ENCODE data around the gene NOS3. TPM values are rescaled to one million over a fixed set of nuclear protein-coding genes. Genes with fewer than 3 reads are reported as not detected.
A peak's percentile ranks its signal among the peaks of the same experiment; 100 is the strongest.
"Not testable (repeated sequence)": the region's sequence is repeated elsewhere in the genome, so short reads cannot be mapped to it uniquely, and the experiment has no call there.

NOS3 gene
- total RNA-seq, 1 donor from 2014 or later, result 28.4 TPM

DNA sequence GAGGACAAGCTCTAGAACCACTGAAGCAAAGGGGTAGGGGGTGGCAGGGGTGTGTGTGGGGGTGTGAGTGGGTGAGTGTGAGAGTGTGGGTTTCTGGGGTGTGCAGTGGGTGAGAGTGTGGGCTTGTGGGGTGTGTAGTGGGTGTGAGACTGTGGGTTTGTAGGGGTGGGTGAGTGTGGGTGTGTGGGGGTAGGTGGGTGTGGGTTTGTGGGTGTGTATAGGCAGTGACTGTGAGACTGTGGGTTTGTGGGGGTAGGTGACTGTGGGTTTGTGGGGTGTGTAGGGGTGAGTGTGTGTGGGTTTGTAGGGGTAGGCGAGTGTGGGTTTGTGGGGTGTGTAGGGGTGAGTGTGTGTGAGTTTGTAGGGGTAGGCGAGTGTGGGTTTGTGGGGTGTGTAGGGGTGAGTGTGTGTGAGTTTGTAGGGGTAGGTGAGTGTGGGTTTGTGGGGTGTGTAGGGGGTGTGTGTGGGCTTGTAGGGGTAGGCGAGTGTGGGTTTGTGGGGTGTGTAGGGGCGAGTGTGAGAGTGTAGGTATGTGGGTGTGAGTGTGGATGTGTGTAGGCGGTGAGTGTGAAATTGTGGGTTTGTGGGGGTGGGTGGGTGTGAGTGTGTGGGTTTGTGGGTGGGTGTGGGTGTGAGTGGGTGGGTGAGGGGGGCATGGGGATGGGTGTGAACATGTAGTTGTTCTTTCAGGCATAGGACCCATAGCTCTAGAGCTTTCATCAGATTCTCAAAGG lies 8.8 kb downstream of the NOS3 start:
- no peak for DNase-seq (ENCODE audit: low read depth in 2 of 2)

DNA sequence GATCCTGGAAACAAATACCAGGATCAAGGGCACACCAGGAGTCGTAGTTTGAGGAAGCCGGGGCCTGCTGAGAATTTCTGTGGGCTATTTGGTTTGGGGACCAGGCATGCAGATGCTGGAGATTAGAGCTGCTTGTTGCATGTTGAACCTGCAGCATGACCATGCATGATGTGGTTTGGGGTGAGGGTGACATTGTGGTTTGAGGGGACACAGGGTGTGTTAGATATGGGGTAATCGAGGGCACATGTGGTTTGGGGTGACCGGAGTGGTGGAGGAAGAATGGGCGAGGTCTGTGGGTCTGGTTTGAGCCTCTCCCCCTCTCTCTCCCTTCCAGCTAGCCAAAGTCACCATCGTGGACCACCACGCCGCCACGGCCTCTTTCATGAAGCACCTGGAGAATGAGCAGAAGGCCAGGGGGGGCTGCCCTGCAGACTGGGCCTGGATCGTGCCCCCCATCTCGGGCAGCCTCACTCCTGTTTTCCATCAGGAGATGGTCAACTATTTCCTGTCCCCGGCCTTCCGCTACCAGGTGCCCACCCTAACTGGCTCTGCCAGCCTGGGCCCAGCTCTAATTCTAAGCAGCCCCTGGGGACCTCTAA lies 10.2 kb downstream of the NOS3 start:
- no peak for DNase-seq (ENCODE audit: low read depth in 2 of 2)

GRCh38 chr7:151001546-151001945 lies 10.7 kb downstream of the NOS3 start:
- no peak for DNase-seq (ENCODE audit: low read depth in 2 of 2)

GRCh38 chr7:151003572-151003971 lies 12.8 kb downstream of the NOS3 start:
- peak; percentile 85 to 99 for DNase-seq (ENCODE audit: low read depth in 2 of 2)

DNA sequence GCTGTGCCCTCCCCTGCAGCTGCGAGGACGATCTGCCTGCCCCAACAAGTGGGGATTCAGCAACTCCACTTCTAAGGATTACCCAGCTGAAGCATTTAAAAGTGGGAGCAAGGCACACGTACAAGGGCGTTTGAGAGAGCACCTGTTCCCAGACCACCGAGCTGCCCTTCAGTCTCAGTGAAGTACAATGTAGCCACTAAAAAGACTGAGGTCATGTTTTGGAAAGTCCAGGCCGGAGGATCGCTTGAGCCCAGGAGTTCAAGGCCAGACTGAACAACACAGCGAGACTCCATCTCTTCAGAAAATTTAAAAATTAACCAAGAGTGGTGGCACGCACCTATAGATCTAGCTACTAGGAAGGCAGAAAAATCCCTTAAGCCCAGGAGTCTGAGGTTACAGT lies 14.7 kb downstream of the NOS3 start:
- no peak for DNase-seq (ENCODE audit: low read depth in 2 of 2)

- no peak for DNase-seq (ENCODE audit: low read depth in 2 of 2)
Observed at GRCh38 chr7:151006590-151007300, 15.9 kb downstream of the NOS3 start.

DNA sequence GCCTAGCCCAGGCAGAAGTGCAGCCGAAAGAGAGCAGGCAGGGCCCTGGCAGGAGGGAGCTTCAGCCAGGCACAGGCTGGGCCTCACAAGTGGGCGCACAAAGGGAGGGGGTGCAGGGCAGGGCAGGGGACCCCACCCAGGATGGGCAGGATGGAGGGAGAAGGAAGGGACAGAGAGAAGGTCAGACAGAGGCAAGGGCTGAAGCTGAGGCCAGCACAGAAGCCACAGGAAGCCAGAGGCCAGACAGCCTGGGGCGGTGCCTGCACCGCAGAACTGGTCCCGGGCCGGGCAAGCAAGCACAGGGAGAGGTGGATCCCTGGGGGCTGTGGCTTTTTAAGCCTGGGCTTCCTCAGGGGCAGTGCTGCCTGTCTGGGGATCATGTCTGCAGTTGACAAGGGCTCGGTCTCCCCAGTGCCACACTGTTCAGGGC lies 16.7 kb downstream of the NOS3 start:
- peak in 1 of 2 donors; percentile 49 for DNase-seq (ENCODE audit: low read depth in 2 of 2)

DNA sequence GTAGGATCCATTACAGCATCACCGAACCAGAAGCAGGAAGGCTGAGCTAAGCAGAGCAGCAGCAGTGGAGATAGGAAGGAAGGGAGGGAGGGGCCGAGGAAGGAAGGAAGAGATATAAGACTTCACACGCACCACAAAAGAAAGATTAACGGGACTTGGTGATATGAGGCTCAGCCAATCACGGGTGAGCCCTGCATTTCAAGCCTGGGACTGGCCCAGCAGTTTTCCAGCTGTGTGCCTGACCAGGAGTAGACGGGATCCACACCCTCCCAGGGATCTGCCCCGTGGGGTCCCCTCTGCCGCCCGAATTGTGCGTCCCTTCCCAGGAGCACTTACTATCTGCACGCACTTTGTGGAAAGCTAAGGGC lies 17.3 kb downstream of the NOS3 start:
- peak; percentile 67 to 87 for DNase-seq (ENCODE audit: low read depth in 2 of 2)

- peak in 1 of 2 donors; percentile 60 for DNase-seq (ENCODE audit: low read depth in 2 of 2)
Observed at GRCh38 chr7:151008511-151009323, 17.9 kb downstream of the NOS3 start.

GRCh38 chr7:151009327-151010036 lies 18.7 kb downstream of the NOS3 start:
- no peak for DNase-seq (ENCODE audit: low read depth in 2 of 2)

GRCh38 chr7:151010037-151010306 lies 19.2 kb downstream of the NOS3 start:
- DNase-seq (ENCODE audit: low read depth in 2 of 2), result no peak

- no peak for DNase-seq (ENCODE audit: low read depth in 2 of 2)
Observed at GRCh38 chr7:151010307-151011096, 19.7 kb downstream of the NOS3 start.

GRCh38 chr7:151011097-151011409 lies 20.2 kb downstream of the NOS3 start:
- no peak for DNase-seq (ENCODE audit: low read depth in 2 of 2)

GRCh38 chr7:151011616-151012015 lies 20.8 kb downstream of the NOS3 start:
- not testable (repeated sequence) for DNase-seq (ENCODE audit: low read depth in 2 of 2)

- DNase-seq (ENCODE audit: low read depth in 2 of 2), result no peak
Observed at GRCh38 chr7:151012031-151012692, 21.3 kb downstream of the NOS3 start.

DNA sequence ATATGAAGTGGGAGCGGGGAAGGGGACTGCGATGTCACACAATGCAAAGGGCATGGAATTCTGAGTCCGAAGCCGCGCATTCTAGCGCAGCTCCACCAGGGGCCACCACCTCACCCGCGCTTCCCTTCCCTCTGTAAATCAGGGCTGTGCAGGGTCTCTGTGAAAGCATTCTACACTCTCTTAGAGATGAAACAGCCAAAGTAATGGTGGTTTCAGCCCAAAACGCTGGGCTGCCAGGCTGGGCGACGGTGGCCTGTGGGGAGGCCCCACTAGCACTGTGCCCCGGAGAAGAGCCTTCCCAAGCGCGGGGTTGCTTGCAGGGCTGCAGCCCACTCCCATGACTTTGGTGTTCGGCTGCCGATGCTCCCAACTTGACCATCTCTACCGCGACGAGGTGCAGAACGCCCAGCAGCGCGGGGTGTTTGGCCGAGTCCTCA lies 22.1 kb downstream of the NOS3 start:
- no peak for DNase-seq (ENCODE audit: low read depth in 2 of 2)

DNA sequence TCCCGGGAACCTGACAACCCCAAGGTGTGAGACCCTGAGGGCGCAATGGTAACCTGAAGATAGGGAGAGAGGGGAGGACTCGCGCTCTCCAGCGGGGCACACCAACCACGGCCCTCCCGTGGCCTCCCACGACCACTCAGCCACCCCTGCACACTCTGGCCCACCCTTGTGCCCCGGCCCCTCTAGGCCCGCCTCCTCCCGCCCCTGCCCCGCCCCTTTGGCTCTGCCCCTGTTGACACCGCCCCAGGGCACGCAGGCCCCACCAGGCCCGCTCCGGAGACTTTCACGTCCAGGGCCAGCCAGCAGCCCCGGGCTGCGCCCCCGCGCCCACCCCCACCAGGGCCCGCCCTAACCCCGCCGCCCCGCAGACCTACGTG lies 22.5 kb downstream of the NOS3 start:
- no peak for DNase-seq (ENCODE audit: low read depth in 2 of 2)

GRCh38 chr7:151013733-151014497 lies 23.1 kb downstream of the NOS3 start:
- no peak for DNase-seq (ENCODE audit: low read depth in 2 of 2)

- DNase-seq (ENCODE audit: low read depth in 2 of 2), result no peak
Observed at GRCh38 chr7:151014950-151015349, 24.1 kb downstream of the NOS3 start.

DNA sequence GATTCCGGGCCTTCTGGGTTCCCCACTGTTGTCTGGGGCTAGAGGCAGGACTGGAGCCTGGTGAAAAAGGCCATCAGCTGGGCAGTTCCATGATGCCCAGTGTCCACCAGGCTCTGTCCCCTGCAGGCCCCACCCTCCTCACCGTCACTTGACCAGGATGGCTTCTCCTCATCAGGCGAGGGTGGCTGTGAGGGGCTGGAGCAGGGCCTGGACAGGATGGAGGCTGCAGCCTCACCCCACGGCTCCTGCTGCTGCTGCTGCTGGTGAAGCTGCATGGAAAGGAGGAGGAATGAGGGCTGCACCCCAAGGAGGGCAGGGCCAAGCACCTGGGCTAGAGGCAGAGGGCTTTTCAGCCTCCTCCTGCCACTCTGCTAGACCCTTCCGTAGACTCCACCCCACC lies 25.1 kb downstream of the NOS3 start:
- no peak for DNase-seq (ENCODE audit: low read depth in 2 of 2)
